Activated CD4-positive, CD25-positive, alpha-beta regulatory T cell treated with anti-CD3 and anti-CD28 coated beads, Interleukin-2, amount 50 U/mL, for 16 hours (primary cell): Measurements from ENCODE around the gene ADORA3.
"Not testable (repeated sequence)": the region's sequence is repeated elsewhere in the genome, so short reads cannot be mapped to it uniquely, and the experiment has no call there.

Experiments used
- DNase-seq: peaks from one replicate; pipeline ENCODE4 v3.0.0-alpha.2; 2020; ENCODE audit warnings: low read depth, low spot score

ADORA3 gene

GRCh38 chr1:111503585-111504060, at the start of gene ADORA3, which contains the start of gene TMIGD3:
ADORA3 (minus strand) TSS chr1:111503633; CDS start chr1:111503354, 279 bp downstream.
TMIGD3 (minus strand) TSS chr1:111503633; CDS start chr1:111503354, 279 bp downstream.
- no peak for DNase-seq

DNA sequence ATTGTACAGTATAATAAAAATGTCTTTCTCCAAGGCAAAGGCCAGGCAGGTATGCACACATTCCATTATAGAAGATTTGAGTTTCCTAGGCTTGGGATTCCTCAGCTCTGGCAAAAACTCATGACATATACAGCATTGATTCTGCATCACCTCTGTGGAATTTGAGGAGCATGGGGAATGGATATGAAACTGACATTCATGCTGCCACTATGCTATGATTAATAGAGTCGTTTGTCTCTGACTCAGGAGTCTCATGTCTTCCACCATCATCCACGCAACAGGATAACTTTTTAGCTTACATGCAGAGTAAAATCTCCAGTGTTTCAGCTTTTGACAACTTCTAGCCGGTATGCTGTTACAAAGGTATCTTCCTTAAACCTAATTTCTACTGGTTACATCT, 49.8 kb upstream of the ADORA3 start:
- no peak for DNase-seq

DNA sequence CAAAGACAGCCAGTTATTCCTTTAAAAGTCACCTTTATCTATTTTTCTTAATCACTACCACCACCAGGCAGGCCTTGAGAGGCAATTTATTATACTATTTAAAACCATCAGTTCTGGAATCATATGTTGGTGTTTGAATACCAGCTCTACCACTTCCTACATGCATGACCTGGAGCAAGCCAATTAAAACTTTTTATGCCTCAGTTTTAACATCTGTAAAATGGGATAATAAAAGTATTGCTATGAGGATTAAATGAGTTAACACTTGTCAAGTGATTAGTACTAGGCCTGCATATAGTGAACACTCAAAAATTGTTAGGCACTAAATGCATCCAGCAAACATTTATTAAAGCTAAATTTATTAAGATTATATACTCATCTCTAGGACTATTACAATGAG, 49.2 kb upstream of the ADORA3 start:
- DNase-seq: no peak

GRCh38 chr1:111551623-111552411, 48.4 kb upstream of the ADORA3 start:
- DNase-seq: no peak

GRCh38 chr1:111547786-111548185, 44.4 kb upstream of the ADORA3 start:
- not testable (repeated sequence) for DNase-seq

- no peak for DNase-seq
These were observed 38.8 kb upstream of the ADORA3 start for GRCh38 chr1:111542187-111542586.

DNA sequence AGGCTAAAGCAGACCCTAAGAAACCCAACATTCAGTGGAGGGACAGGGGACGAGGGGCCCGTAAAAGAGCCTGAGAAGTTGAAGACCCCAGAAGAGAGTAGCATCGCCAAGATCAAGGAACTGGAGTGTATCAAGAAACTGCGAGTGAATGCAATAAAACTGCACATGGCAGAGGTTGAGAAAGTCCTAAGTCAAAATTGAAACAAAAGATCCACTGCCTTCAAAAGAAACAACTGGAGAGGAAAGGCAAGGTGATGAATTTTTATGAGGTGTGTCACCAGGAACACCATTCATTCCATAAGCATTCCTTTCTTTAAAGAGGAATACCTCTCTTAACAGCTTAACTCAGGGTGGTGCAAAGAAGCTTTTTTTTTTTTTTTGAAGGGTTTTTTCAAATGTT, 38.3 kb upstream of the ADORA3 start:
- no peak for DNase-seq

DNA sequence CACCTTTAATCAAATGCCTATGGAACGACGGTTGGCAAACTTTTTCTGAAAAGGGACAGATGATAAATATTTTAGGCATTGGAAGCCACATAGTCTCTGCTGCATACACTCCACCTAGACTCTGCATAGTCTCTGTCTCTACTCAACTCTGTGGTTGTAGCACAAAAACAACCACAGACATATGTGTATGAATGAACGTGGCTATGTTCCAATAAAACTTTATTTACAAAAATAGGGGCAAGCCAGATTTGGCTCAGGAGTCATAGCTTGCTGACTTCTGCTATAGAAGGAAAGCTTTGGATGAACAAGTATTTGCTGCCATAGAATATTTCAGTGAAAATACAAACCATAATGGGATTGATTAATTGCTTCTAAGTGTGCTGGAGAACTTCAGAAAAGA, 37.5 kb upstream of the ADORA3 start:
- no peak for DNase-seq

DNA sequence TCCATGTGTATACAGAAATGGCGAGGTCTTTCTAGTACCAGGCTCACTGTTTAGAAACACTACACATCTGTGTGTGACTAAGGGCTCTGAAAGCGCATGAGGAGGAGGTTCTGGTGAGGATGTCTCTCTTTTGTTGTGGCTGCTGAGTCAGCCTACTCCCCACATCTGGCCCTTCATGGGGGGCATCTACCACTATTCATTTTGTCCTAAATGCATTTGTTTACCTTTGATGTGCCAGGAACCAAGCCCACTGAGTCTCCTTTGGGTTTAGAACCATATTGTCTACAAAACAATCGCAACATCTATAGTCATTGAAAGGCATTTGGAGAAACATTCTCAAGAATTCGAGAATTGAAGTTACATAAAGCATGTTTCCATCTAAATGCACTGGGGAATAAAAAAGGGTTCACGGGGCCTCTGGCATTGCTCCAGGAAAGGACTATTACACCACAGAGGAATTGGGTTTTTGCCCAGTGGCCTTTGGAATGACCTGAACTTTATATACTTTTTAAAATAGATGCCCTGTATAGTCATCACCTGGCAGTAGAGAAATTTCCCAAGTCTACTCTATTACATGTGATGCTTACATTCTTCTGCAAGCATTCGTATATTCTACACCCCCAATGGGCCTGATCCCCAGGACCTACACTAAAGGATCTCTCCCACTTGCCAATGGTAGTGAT, 35.1 kb upstream of the ADORA3 start:
- DNase-seq: no peak

DNA sequence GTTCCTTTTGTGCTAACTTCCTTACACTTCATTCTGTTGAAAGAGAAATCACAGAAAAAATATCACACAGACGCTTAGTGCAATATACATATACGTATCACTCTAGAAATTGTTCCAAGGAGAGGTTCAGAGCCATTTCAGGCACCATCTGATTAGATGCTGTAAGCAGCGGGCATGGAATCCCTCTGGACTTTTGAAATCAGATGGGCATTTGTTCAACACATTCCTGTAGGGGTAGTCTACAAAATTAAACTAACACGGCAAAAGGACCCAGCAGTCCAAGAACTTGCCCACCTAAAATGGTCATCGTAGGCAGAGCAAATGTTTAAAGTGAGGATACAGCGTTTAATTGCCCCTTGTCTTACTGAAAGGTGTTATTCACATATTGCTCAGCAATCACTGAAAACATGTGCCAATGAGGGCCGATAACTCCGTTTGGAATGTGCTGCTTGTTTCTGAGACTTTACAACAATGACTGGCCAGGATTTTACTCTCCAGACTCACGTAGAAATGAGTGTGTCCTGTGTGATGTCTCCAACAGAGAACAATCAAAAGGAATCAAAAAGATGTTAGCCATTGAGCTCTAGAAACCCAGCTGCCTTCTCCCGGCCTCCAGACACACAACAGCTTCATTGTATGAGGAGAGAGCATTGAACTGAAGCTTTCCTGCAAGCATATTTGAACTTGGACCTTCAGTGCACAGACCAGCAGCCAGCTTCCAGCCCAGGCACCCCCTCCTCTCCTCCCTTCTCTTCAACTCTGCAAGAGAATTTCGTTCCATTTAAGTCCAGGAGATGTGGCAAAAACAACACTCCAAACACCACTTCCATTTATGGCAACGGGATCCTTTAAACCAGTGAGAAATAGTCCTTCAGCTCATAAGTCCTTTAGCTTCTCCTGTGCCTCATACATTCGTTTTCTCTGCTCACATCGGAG, 32.1 kb upstream of the ADORA3 start:
- no peak for DNase-seq

- DNase-seq: no peak
These were observed 16.6 kb upstream of the ADORA3 start for GRCh38 chr1:111520053-111520452.

DNA sequence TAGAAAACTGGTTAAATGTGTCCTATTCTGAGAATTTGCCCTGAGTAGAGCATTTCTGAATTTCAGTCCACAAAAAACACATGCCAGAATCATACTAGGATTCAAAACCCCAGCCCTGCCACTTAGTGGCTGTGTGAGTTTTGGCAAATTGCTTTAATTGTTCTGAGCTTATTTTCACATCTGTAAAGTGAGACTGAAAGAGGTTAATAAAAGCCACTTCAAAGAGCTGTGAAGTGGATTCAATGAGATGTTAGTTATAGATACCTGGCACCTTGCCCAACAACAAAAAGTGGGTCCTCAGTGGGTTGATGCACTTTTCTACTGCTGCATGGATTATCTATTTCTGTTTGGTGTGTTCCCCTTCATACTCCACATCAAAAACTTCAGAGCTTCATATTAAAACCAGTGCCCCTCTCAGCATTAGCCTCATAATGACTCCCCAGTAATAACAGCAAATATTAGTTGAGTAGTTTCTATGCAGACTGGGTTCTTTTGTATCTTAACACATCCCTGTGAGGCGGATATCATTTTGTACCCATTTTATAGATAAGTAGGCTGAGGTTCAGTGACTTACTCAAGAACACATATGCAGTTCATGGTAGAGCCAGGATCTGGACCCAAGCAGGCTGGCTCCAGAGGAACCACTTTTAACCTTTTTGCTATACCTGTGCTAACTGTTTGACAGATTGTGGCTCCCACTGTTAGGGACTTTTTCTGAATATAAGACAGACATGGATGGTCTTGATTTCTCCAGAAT, 14.2 kb upstream of the ADORA3 start:
- no peak for DNase-seq

DNA sequence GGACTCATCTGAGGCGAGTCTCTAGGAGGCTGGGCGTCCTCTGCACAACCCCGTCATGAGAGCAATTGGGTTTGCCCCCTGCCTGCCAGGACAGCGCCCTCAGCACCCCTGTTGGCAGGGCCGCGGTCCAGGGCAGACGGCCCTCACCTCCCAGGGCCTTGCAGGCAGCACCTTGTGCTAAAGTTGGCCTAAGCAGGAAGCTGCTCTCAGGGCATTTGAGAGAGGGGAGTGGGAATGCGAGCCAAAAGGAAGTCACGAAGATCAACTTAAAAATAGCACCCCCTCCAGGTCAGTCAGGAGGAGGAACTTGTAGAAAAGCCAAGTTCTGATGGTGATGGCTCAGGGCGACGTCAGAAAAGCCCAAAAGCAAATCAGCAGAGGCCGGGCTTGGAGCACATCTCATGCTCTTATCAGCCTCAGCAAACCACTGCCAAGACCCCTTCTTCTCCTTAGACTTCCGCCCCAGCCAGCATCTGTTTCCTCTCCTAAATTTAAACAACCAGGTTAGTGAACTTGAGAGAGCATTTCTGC, 12.6 kb upstream of the ADORA3 start:
- DNase-seq: no peak

DNA sequence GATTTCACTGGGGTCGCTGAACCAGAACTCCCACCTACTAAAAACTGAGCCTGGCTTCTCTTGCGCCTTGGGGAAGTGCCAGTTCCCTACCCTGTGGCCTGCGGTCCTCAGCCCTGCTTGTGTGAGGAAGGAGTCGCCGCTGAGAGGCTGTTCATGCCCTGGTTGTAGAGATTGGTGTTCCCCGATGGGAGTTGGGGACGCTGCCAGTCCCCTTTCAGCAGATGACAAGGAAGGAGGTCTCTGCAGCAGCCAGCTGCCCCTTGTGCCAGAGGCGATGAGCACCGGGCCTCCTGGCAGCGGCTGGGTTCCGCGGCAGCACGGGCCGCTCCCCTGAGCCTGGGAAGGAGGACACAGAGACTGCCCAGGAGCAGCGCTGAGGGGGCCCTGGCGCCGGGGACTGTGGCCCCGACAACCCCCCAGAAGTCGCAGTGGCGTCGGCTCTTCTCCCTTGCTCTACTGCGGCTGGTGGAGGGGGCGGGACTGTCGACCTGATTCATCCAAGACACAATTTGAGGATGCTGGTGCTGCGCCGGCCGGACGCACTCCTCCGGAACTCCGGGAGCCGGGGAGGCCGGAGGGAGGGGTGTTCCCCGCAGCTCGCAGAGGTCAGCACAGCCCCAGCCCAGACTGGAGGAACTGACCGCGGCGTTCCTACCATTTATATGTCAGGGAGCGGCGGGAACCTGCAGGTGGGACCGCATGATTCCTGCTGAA, 12.0 kb upstream of the ADORA3 start:
- DNase-seq: no peak

DNA sequence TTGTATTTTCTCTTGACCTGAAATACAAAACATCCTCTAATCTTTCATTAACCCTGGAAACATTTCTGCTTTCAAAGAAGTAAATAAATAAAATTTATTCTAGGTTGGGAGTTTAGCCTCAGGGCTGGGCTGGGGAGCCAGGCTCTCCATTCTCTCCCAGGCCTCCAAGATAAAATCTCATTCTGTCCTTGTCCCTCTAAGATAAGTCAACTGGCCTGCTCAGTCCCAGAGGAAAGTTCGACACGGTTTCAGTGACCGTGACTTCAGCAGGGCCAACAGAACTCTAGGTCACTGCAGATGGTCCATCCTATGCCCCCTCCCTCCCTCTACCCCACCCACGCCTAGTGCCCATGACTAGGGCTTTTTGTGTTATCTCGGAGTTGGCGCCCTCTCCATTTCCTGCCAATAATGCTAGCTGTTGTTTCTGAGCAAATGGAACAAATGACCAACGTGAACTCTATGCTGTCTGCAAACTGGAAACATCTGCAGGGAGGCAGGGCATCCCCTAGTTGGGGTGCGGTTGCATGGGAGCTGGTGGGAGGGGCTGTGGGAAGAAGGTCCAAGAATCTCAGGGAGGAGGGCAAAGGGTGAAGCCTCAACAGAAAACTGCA, 10.1 kb upstream of the ADORA3 start:
- DNase-seq: no peak

- DNase-seq: no peak
These were observed 9.5 kb upstream of the ADORA3 start for GRCh38 chr1:111512931-111513330.

DNA sequence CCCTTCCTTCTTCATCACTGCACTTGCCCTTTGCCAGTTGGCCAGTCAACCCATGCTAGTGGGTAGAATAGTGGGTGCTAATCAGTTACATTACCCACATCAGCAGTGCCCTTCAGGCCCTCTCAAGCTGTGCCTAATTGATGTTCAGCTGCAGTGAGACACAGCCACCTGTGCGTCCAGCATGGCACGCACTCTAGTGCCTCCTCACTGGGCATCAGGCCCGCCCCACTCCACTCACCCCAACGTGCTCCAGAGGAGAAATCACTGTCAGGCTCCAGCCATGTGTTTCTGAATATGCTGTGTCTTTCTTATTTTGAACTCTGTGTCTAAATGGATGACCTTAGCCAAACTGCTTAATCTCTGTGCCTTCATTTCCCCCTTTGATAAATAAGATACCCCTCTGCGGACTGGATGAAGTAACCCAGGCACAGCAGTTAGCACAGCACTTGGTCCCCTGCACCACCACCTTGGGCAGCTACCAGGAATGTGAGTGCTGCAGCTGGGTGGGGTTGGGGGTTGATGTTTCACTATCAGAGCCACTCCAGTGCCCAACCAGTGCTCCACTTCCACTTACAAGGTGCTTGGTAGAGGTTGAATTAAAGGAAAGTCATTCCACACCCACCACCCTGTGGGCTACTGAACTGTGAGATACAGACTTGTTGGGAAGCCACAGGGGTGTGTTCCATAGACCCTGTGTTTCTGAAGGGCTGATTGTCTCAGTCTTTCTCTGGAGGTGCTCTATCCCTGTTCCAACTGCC, 8.9 kb upstream of the ADORA3 start:
- DNase-seq: no peak

GRCh38 chr1:111511370-111511769, 7.9 kb upstream of the ADORA3 start:
- no peak for DNase-seq

- no peak for DNase-seq
These were observed 6.6 kb upstream of the ADORA3 start for GRCh38 chr1:111509997-111510375.
